NCI-H187 (cell line): Measurements from ENCODE around the gene AJM1.
"Not testable (repeated sequence)": the region's sequence is repeated elsewhere in the genome, so short reads cannot be mapped to it uniquely, and the experiment has no call there.

Source experiments
- DNase-seq, 2 experiments: peaks; one replicate each; lab custom pipeline; 2025; lab: John Stamatoyannopoulos, UW

The AJM1 gene

GRCh38 chr9:136880651-136881050 lies 38.4 kb downstream of the AJM1 start:
- no peak for DNase-seq

GRCh38 chr9:136881691-136882108 lies 39.4 kb downstream of the AJM1 start:
- DNase-seq: no peak

- DNase-seq: no peak
These were observed 40.0 kb downstream of the AJM1 start for GRCh38 chr9:136882109-136882946.

- DNase-seq: not testable (repeated sequence)
These were observed 40.6 kb downstream of the AJM1 start for GRCh38 chr9:136882947-136883283.

GRCh38 chr9:136883670-136884069 lies 41.4 kb downstream of the AJM1 start:
- not testable (repeated sequence) for DNase-seq

GRCh38 chr9:136885950-136886578 lies 43.8 kb downstream of the AJM1 start, which contains the start of gene TRAF2:
TRAF2 (plus strand) TSS chr9:136886516; CDS start chr9:136898741, 12,225 bp downstream.
- DNase-seq: peak; percentile 76 to 78

- DNase-seq: no peak
These were observed 44.6 kb downstream of the AJM1 start for GRCh38 chr9:136886610-136887597.

- no peak for DNase-seq
These were observed 46.2 kb downstream of the AJM1 start for GRCh38 chr9:136888454-136888853.

GRCh38 chr9:136889858-136890257 lies 47.6 kb downstream of the AJM1 start:
- DNase-seq: no peak

- DNase-seq: no peak
These were observed 48.4 kb downstream of the AJM1 start for GRCh38 chr9:136890661-136891060.
